SK-N-SH treated with all-trans-retinoic acid at 6 μM for 48 hours (cell line): ENCODE data around the gene IRF2BPL.

ENCODE experiments used
- ATAC-seq: fragments of 200-7000 bp; cut with Tn5 transposase; 3 replicates; pipeline ENCODE4 v1.9.1; 2020; ENCODE audit warnings: mild to moderate bottlenecking, moderate library complexity
- ARNTL ChIP-seq: fragments of 450-650 bp; formaldehyde crosslinking; IDR thresholded peaks from 2 replicates; pipeline ENCODE4 v1.5.0; 2020; ENCODE audit warnings: low read depth, mild to moderate bottlenecking, moderate library complexity, borderline replicate concordance
- BACH2 ChIP-seq: fragments of 250-450 bp; sonication (Bioruptor Pico); IDR thresholded peaks from 2 replicates; pipeline ENCODE4 v1.9.0; 2021; ENCODE audit warnings: mild to moderate bottlenecking, borderline replicate concordance
- CSDC2 ChIP-seq: fragments of 250-450 bp; sonication (Bioruptor Pico); IDR thresholded peaks from 2 replicates; pipeline ENCODE4 v1.5.0; 2020; ENCODE audit warnings: mild to moderate bottlenecking, moderate library complexity
- CSRNP3 ChIP-seq: fragments of 250-450 bp; sonication (Bioruptor Pico); IDR thresholded peaks from 2 replicates; pipeline ENCODE4 v1.5.1; 2021; ENCODE audit warnings: mild to moderate bottlenecking, moderate library complexity
- ESRRG ChIP-seq: fragments of 250-450 bp; sonication (Bioruptor Pico); IDR thresholded peaks from 2 replicates; pipeline ENCODE4 v1.6.1; 2021; ENCODE audit warnings: mild to moderate bottlenecking
- GLIS3 ChIP-seq: fragments of 250-450 bp; sonication (Bioruptor Pico); IDR thresholded peaks from 2 replicates; pipeline ENCODE4 v1.5.0; 2020; ENCODE audit warnings: mild to moderate bottlenecking, moderate library complexity
- ISL1 ChIP-seq: fragments of 250-450 bp; sonication (Bioruptor Pico); IDR thresholded peaks from 2 replicates; pipeline ENCODE4 v2.1.2; 2022; ENCODE audit warnings: mild to moderate bottlenecking, moderate library complexity
- OSR1 ChIP-seq: fragments of 250-450 bp; sonication (Bioruptor Pico); IDR thresholded peaks from 2 replicates; pipeline ENCODE4 v1.8.0; 2022; ENCODE audit warnings: moderate library complexity, mild to moderate bottlenecking, inconsistent platforms
- PATZ1 ChIP-seq: fragments of 250-450 bp; sonication (Bioruptor Pico); IDR thresholded peaks from 2 replicates; pipeline ENCODE4 v1.8.0; 2020; ENCODE audit warnings: mild to moderate bottlenecking, moderate library complexity, borderline replicate concordance
- POU6F1 ChIP-seq: fragments of 250-450 bp; sonication (Bioruptor Pico); IDR thresholded peaks from 2 replicates; pipeline ENCODE4 v1.8.0; 2021; ENCODE audit warnings: low read depth, mild to moderate bottlenecking, moderate library complexity, borderline replicate concordance
- PPARA ChIP-seq: fragments of 250-450 bp; sonication (Bioruptor Pico); IDR thresholded peaks from 2 replicates; pipeline ENCODE4 v1.5.0; 2020; ENCODE audit warnings: mild to moderate bottlenecking, borderline replicate concordance
- RARB ChIP-seq: fragments of 250-450 bp; sonication (Bioruptor Pico); IDR thresholded peaks from 2 replicates; pipeline ENCODE4 v1.8.0; 2021; ENCODE audit warnings: mild to moderate bottlenecking, moderate library complexity
- TCF4 ChIP-seq: fragments of 250-450 bp; sonication (Bioruptor Pico); IDR thresholded peaks from 2 replicates; pipeline ENCODE4 v1.8.0; 2021; ENCODE audit warnings: mild to moderate bottlenecking, moderate library complexity, borderline replicate concordance
- TOX ChIP-seq: fragments of 250-450 bp; sonication (Bioruptor Pico); IDR thresholded peaks from 2 replicates; pipeline ENCODE4 v1.8.0; 2021; ENCODE audit warnings: mild to moderate bottlenecking, moderate library complexity, borderline replicate concordance
- TSHZ2 ChIP-seq: fragments of 250-450 bp; sonication (Bioruptor Pico); IDR thresholded peaks from 2 replicates; pipeline ENCODE4 v1.5.0; 2020; ENCODE audit warnings: mild to moderate bottlenecking, moderate library complexity
- ZC3H10 ChIP-seq: fragments of 250-450 bp; sonication (Bioruptor Pico); IDR thresholded peaks from 2 replicates; pipeline ENCODE4 v1.5.1; 2021; ENCODE audit warnings: mild to moderate bottlenecking, moderate library complexity
- ZFP3 ChIP-seq: fragments of 250-450 bp; sonication (Bioruptor Pico); IDR thresholded peaks from 2 replicates; pipeline ENCODE4 v1.5.0; 2020; ENCODE audit warnings: mild to moderate bottlenecking, moderate library complexity
- ZFP30 ChIP-seq: fragments of 450-650 bp; formaldehyde crosslinking; IDR thresholded peaks from 2 replicates; pipeline ENCODE4 v1.5.0; 2022; ENCODE audit warnings: mild to moderate bottlenecking, moderate library complexity
- ZNF565 ChIP-seq: fragments of 450-650 bp; formaldehyde crosslinking; conservative IDR thresholded peaks from 2 replicates; pipeline ENCODE4 v1.5.0; 2020; ENCODE audit warnings: low read depth, mild to moderate bottlenecking, moderate library complexity
- ZNF70 ChIP-seq: fragments of 450-650 bp; formaldehyde crosslinking; IDR thresholded peaks from 2 replicates; pipeline ENCODE4 v1.5.0; 2020; ENCODE audit warnings: mild to moderate bottlenecking, moderate library complexity
- ZNF8 ChIP-seq: fragments of 450-650 bp; formaldehyde crosslinking; IDR thresholded peaks from 2 replicates; pipeline ENCODE4 v1.5.0; 2020; ENCODE audit warnings: mild to moderate bottlenecking, moderate library complexity

The IRF2BPL gene

GRCh38 chr14:77006132-77006531 is 22.4 kb downstream of the IRF2BPL start:
- TF ChIP-seq ARNTL (CRISPR knock-in tag) (no peak), GLIS3 (CRISPR knock-in tag) (no peak), POU6F1 (CRISPR knock-in tag) (no peak), ZFP3 (CRISPR knock-in tag) (no peak), RARB (no peak), BACH2 (CRISPR knock-in tag) (no peak), ZNF8 (CRISPR knock-in tag) (no peak), OSR1 (CRISPR knock-in tag) (no peak), ESRRG (CRISPR knock-in tag) (no peak), CSRNP3 (CRISPR knock-in tag) (no peak), ZNF565 (no peak), TSHZ2 (CRISPR knock-in tag) (no peak), TOX (CRISPR knock-in tag) (no peak), PATZ1 (CRISPR knock-in tag) (no peak), ZC3H10 (CRISPR knock-in tag) (no peak), ZNF70 (no peak), PPARA (CRISPR knock-in tag) (no peak), TCF4 (CRISPR knock-in tag) (no peak)

GRCh38 chr14:77005559-77005958 is 22.9 kb downstream of the IRF2BPL start:
- TF ChIP-seq ARNTL (CRISPR knock-in tag) (no peak), ZFP30 (CRISPR knock-in tag) (no peak), ZC3H10 (CRISPR knock-in tag) (no peak), TCF4 (CRISPR knock-in tag) (no peak), CSRNP3 (CRISPR knock-in tag) (no peak), CSDC2 (CRISPR knock-in tag) (no peak), ISL1 (no peak), TSHZ2 (CRISPR knock-in tag) (no peak), ZNF8 (CRISPR knock-in tag) (no peak), OSR1 (CRISPR knock-in tag) (no peak)
- TF ChIP-seq, all 23 proteins: peak for 0
- no peak for ATAC-seq

More at GRCh38 chr14:77006132-77006531, 22.4 kb downstream of the IRF2BPL start:
- ATAC-seq: no peak
